HL-60/S4 treated with phorbol 12-myristate 13-acetate at 8.2 ng/mL for 4 days and 3 days (cell line): Measurements from ENCODE around the gene HMGB1.
"Not testable (repeated sequence)": the region's sequence is repeated elsewhere in the genome, so short reads cannot be mapped to it uniquely, and the experiment has no call there.

Experiments used
- in situ Hi-C: fragments of 300-500 bp; cut with MboI; formaldehyde crosslinking; loops from 2 replicates; pipeline ENCODE4 v1.15.0; 2022; ENCODE audit warnings: low sequenced_read_pairs

The HMGB1 gene

DNA sequence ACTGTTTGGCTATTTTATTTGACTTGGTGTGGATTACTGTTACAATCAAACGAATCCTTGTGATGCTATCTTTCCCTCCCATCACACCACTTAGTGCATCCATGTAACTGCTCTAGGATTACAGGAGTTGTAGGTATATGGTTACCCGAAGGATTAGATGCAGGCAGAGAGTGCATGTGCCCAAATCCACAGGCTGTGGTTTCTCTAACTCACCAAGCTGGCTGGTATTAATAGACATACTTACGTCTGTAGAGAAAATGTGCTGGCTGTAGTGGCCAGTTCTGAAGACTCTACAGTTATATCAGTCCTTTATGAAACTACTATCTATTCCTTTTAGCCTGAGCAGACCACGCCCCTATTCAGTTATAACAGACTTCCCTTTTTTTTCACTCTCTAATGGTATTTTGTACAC lies 1.1 kb upstream of the HMGB1 start:
- in situ Hi-C loops, result no loop called here

DNA sequence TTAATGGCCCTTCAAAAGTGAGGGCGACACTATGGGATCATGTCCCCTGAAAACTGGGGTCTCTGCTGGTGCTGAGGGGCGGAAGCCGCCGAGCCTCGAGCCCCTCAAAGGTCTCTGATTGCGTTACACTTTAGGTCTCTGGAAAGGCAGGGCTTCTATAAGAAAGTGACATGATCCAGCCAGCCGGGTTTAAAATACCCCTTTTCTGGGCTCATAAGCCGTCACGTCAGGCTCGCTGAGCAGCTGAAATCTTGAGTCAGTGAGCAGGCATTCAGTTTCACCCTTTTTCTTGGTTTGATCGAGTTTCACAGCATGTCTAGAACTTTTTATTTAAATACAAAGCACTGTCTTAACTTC lies 600 bp upstream of the HMGB1 start:
- in situ Hi-C loops, result no loop called here

DNA sequence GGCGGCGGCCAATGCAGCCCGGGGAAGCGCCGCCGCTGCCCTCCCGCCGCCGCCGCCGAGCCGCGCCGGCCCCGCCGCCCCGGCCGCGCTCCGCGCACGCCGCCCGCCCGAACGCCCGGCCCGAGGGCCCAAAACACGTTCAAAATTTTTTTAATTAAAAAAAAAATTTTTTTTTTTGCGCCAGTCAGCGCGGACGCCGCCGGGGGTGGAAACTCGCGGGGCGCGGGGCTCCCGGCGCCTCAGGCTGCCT lies 468 bp downstream of the HMGB1 start:
- in situ Hi-C loops, result no loop called here

DNA sequence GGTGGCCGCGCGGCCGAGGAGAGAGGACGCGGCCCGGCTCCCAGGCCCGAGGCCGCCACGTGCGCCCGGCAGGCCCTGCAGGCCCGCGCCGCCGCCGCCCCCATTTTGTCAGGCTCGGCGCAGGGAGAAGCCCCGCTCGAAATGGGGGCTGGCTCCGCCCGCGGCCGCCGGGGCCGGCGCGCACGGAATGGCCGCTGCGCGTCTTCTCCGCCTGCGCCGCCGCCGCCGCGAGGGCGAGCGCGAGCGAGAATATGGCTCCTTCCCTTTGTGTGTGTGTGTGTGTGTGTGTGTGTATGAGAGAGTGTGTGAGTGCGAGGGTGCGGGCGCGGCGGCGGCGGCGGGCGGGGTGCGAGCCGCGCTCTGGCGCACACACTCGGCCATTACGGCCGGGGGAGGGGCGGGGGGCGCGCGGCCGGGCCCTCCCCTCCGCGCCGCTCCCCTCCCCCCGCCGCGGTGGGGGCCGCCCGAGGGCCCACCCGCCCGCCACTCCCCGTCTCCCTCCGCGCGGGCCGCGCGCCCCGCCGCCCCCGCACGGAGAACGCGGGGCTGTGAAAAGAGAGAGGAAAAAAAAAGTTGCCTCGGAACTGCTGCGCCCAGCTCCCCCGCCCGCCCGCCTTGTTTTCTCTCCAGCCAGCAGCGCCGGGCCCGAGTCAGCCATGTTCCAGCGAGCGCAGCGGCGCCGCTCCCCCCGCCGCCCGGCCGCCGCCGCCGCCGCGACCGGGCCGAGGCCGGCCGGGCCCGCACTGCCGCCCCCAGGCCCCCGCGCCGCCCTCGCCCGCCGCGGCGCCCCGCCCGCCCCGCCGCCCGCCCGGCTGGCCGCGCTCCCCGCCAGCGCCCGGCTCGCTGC lies 1.0 kb downstream of the HMGB1 start:
- in situ Hi-C loops, result no loop called here

DNA sequence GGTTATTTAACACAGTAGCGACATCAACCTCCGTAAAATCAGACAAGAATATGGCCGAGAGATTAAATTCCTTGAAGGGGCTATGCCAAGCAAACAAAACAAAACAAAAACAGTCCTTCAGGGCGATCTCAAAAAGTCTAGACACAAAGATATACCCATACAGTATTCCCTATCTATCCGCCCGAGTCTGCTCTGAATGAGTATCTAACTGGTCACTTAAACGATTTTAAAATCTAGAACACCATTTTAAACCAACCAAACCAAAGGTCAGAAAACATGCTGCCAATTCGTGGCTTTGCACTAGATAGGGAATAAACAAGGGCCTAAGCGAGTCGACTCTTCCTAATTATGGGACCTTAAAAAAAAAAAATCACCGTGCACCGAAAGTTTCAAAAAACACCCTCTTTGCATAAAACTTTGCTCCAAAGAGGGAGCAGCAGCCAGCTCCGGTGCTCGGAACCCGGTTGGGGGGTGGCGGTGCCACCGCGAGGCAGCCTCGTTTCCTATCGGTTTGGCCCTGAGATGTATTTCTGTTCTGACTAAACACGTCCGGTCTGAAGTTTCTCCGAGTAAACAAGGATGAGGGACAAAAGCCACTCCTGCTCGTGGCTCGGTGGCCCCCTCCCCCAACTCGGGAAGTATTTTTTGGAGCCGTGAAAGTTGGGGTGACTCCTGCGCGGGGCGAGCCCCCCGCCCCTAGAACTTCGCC lies 1.8 kb downstream of the HMGB1 start:
- in situ Hi-C loops, result no loop called here

DNA sequence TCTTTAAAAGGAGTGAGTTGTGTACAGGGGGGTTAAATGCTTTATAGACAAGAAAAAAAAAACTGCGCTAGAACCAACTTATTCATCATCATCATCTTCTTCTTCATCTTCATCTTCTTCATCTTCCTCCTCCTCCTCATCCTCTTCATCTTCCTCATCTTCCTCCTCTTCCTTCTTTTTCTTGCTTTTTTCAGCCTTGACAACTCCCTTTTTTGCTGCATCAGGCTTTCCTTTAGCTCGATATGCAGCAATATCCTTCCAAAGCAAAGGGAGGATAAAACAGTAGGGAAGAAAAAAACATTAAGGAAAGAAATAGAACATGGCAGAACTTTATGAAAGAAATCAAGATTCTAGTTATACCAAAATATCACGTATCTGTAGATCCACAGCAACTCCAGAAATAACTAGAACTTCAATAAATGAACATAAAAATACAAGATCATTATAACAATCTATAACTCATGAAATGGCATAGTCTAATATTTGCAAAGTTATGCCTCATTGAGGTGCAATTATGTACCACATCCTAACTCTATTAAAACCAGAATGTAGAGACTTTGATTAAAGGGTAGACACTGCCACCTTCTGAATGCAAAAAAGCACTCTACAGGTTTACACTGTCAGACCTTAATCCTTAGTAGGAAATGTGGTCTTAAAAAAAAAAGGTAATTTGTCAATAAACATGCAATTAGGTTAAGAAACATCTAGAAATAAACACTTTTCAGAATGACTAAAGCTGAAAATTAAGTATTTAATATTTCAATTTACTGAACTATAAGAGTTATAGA lies 4.3 kb downstream of the HMGB1 start:
- in situ Hi-C loops, result not testable (repeated sequence)

DNA sequence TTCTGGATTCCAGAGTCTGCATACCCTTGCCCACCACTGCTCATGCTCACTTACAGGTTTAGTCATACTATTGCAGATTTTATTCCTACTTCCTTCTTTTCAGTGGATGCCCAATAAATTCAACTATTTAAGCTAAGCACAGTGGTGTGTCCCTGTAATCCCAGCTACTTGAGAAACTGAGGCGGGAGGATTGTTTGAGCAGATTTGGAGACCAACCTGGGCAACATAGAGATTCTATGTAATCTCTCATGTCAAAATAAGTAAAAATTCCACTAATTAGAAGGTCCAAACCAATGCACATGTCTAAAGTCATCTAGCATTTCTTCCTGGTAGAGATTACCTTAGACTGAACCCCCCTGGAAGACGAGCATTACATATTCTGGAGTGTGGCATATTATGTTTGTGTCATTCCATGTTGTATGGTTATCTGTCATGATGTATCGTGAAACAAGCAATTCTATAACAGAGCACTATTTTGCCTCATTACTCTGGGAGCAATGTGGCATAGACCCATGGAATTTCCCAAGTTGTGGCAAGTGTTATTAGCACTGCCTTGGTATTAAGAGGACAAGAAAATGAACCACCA lies 8.3 kb downstream of the HMGB1 start:
- in situ Hi-C loops, result no loop called here

DNA sequence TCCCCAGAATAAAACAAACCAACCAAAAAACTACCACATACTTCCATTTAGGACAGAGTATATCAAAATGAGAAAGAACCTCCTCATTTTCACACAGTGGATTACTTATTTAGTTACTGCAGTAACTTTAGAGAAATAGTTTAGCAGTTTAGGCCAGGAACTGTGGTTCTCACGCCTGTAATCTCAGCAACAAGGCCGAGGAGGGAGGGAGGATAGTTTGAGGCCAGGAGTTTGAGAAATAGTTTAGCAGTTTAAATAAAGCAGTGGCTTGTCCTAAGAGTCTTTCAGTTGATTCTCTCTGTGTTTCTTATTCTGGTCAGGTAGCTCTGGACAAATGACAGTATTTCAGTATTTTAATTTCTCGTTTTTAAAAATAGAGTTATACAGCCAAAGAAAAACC lies 9.4 kb downstream of the HMGB1 start:
- in situ Hi-C loops, result no loop called here

DNA sequence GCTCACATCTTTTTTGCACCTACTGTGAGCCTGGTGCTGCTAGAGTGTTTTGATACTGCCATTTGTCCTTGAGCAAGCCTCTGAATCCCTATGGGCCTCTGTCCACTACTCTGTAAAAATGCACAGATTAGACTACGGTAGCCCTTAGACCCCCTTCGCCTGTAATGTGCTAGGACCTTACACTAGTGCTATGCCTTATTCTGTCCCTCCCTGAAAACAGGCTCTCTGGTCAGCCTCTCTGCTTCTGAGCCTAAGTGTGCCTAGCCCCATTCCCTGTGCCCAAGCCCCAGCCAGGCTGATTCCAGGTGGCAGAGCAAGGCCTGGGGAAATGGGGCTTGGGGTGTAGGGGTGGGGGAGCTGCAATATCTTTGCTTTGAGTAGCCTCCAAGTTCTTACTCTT lies 10.7 kb downstream of the HMGB1 start:
- in situ Hi-C loops, result no loop called here

DNA sequence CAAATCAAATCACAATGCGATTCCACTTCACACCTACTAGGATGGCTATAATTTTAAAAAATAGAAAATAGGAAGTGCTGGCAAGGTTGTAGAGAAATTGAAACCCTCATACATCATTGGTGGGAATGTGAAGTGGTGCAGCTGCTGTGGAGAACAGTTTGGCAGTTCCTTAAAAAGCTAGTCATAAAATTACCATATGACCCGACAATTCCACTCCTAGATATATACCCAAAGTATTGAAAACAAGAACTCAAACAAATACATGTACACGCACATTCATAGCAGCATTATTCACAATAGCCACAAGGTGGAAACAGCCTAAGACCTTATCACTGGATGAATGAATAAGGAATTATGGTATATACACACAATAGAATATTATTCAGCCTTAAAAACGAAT lies 12.0 kb downstream of the HMGB1 start:
- in situ Hi-C loops, result no loop called here

DNA sequence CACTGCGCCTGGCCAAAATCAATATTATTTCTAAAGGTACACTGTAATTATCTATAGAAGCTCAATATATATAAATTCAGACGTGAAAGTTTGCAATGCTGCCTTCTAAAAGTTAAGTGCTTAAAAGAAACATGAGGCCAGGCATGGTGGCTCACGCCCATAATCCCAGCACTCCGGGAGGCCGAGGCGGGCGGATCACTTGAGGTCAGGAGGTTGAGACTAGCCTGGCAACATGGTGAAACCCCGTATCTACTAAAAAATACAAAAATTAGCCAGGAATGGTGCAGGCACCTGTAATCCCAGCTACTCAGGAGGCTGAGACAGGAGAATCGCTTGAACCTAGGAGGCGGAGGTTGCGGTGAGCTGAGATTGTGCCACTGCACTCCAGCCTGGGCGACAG lies 14.3 kb downstream of the HMGB1 start:
- in situ Hi-C loops, result not testable (repeated sequence)

DNA sequence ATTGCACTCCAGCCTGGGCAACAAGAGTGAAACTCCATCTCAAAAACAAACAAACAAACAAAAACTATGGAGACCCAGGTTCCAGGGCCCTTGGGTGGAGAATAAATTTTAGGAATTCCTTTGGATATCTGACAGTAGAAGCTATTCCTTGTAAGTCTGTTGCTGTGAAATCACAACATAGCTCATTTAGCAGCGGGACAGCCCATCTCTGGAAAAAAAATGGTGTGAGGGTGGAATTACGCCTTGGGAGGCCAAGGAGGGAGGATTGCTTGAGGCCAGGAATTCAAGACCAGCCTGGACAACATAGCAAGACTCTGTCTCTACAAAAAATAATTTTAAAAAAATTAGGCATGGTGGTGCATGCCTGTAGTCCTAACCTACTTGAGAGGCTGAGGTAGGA lies 15.7 kb downstream of the HMGB1 start:
- in situ Hi-C loops, result no loop called here

DNA sequence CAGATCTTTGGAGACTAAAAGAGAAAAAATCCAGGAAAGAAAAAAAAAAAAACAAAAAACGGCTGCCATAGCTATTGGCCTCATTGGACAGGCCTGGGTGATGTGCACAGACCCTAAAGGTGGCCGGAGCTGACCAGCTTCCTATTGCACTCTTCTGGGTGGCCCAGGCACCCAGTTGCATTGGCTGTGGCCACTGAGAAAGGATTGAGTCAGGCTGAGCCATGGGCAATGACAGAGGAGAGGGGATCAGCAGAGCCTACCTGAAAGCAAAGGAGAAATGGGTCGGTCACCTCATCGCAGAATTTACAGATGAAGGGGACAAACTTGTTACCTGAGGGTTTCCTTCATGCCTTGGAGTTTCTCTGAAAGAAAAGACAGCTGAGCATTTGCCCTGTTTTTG lies 17.3 kb downstream of the HMGB1 start:
- in situ Hi-C loops, result no loop called here

DNA sequence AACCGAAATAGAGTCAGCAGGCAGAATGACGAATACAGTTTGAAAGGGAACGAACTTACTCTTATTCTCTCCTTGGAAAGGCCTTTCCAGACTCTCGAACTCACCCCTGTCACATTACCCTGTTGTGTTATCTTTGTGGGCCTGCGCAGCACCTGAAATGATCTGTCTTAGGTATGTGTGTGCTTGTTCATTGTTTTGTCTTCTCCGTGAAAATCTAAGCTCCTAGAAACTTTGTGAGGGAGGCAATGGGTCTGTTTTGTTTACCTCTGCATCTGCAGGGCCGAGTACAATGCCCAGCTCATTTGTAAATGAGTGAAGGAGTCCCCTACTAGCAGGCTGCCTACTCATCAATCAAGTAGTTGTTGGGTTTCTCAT lies 19.6 kb downstream of the HMGB1 start:
- in situ Hi-C loops, result no loop called here

DNA sequence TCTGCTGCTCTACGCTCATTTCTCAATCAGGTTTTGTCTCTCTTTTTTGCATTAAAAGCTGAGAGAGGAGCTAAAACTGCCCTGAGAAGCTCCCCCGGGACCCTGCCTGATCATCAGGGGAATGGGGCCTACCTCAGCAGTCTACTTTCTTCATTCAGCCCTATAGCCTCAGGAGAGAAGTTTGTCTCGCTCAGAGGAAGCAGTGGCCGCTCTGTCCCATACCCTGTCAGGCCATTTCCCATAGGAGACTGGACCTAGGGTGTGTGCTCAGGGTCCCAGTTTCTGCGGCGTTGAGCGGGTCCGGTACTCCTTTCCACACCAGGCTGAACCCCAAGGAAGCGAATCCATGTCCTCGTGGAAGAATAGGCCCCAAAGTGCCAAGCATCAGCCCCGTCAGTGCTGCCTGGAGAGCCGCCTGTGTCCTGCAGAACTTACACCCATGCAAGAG lies 21.8 kb downstream of the HMGB1 start:
- in situ Hi-C loops, result no loop called here

DNA sequence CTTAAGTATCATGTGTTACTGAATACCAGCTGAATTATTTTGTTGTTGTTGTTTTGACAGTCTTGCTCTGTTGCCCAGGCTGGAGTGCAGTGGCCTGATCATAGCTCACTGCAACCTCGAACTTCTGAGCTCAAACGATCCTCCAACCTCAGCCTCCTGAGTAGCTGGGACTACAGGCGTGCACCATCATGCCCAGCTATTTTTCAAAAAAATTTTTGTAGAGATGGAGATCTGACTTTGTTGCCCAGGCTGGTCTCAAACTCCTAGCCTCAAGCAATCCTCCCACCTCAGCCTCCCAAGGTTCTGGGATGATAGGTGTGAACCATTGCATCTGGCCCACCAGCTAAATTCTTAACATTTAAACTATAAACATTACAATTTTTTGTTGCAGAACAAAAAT lies 22.2 kb downstream of the HMGB1 start:
- in situ Hi-C loops, result not testable (repeated sequence)

DNA sequence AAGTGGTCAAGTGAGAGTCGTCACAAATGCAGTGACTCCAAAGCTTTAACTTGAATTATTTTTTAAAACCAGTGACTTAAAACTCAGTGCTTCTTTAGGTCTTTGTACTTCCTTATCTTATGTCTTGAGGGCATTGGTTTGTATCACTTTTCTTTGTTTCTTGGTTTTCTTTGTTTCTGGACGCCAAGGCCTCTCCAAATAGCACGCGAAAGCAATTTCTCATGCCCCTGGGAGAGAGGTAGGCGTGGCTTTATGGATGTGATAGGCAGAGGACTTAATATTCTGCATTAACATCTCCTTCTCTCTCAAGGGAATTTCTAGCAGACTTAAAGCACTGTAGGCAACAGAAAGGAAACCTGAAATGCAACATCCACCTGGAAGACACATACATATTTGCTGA lies 22.8 kb downstream of the HMGB1 start:
- in situ Hi-C loops, result no loop called here

DNA sequence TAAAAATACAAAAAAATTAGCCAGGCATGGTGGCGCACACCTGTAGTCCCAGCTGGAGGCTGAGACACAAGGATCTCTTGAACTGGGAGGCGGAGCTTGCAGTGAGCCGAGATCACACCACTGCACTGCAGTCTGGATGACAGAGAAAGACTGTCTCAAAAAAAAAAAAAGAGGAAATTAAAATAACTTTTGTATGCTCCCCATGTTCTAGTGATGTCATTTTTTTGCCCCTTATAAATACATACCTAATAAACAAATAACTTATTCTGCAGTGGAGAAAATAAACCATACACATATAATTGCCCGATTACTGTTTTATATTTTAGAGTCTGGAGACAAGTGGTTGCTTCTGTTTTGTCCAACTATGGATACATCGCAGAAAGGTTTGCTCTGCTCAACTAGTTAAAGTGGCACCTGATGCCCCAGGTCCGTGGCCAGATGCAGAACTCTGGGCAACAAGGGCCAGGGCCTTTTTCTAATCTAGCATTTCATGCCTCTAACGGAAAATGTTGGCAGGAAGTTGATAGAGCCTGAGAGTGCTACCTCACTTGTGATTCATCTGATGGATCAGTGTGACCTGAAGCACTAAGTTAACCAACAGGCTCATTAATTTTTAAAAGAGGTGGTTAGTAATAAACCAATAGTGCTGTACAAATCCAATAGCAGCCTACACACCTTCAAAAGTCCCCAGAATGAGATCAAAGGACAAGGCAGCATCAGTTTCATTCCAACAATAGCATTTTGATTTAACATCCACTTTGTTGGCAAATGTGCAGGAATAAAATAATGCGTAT lies 24.6 kb downstream of the HMGB1 start:
- in situ Hi-C loops, result no loop called here

DNA sequence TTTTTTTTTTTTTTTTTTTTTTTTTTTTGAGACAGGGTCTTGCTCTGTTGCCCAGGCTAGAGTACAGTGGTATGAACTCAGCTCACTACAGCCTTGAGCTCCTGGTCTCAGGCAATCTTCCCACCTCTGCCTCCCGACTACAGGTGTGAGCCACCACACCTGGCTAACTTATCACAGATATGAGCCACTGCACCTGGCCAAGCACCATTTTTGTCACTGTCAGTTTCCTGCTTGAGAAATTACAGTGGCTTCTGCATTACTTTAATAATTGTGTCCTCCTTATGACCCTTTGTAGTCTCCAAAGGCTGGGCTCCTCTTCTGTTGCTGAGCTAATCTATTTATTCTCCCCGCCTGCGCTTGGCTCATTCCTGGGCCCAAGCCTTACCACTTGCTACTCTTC lies 27.4 kb downstream of the HMGB1 start:
- in situ Hi-C loops, result no loop called here

DNA sequence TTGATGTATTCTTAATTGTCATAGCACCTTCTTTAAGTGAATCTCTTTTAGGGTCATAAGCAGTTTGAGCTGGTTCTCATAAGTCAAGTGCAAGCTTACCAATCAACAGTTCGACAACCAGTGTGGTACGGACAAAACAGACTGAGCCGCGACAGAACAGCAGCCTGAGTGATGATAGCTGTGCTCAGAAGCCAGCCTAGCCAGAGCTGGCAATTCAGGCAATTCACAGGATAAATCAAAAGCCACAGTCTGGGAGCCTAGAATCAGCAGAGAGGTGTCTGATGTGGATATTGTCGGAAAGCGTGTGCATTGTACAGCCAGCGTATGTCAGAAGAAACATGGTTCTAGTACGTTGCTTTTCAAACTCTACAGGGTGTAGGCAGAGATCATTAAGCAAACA lies 28.6 kb downstream of the HMGB1 start:
- in situ Hi-C loops, result no loop called here

DNA sequence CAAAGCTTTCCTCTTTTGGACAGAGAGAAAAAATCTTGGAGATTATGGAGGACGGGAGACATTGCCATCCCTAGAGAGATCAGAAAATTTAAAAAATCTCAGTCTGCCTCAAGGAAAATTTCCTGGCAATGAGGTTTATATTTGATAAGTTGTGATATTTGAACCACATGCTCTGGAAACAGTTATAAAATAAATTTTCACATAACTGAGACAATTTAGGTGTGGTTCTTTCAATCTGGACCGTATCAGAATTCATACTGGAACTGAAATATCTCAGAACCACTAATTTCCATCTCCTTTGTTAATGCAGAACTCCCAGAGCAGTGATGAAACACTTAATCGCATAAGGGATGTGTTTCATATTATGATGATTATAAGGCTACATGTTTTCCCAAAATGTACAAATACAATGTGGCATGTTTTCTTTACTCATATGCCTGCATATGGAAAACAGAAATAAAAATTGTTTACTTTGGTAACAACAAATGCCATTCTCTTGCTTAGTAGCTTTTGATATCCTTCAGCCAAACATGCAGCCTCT lies 29.8 kb downstream of the HMGB1 start:
- in situ Hi-C loops, result no loop called here
